SK-N-SH (cell line): ENCODE measurements around the gene SNN. TPM values are rescaled to one million over a fixed set of nuclear protein-coding genes. Genes with fewer than 3 reads are reported as not detected.

Source experiments
- CTCF ChIA-PET: fragments of 300-600, 350-600 bp; formaldehyde crosslinking; extraction: SDS; loops from one replicate; lab custom pipeline; 2021; lab: Yijun Ruan, JAX
- POLR2A ChIA-PET: fragments of 350-600 bp; sonication (Branson Sonifier 250); formaldehyde crosslinking; extraction: SDS; loops from one replicate; lab custom pipeline; 2020; ENCODE audit warnings: antibody characterized with exemption, inconsistent platforms; lab: Yijun Ruan, JAX
- DNase-seq: peaks from one replicate; pipeline ENCODE4 v3.0.0; 2012
- H2AFZ ChIP-seq: fragments of 200-600 bp; sonication (generic); 2 replicates; pipeline ENCODE4 v1.8.1; 2016; ENCODE audit warnings: antibody characterized with exemption, mild to moderate bottlenecking, low read depth
- H3F3A ChIP-seq: fragments of 200-600 bp; sonication (generic); replicated peaks from 2 replicates; pipeline ENCODE3; 2016; ENCODE audit warnings: antibody characterized with exemption, mild to moderate bottlenecking; ENCODE audit not compliant: insufficient read depth
- H3K27ac ChIP-seq, 2 experiments: fragments of 200-500 bp in 1 of 2; fragments of 200-600 bp in 1 of 2; sonication (Bioruptor generic) in 1 of 2; sonication (generic), shearing (Covaris generic) in 1 of 2; 2 replicates each; pipeline versions ENCODE4 v1.5.1 to v1.6.1; 2014 to 2016; ENCODE audit warnings: low read depth in 2 of 2, inconsistent platforms in 1 of 2, low read length in 1 of 2, mild to moderate bottlenecking in 1 of 2, mixed read lengths in 1 of 2
- H3K27me3 ChIP-seq: fragments of 200-600 bp; sonication (generic), shearing (Covaris generic); 2 replicates; pipeline ENCODE4 v1.6.1; 2016; ENCODE audit warnings: mixed run types; ENCODE audit not compliant: insufficient read depth
- H3K36me3 ChIP-seq, 2 experiments: fragments of 200-500 bp in 1 of 2; fragments of 200-600 bp in 1 of 2; sonication (Bioruptor generic) in 1 of 2; sonication (generic) in 1 of 2; replicated peaks in 1 of 2; 2 replicates each; pipeline versions ENCODE3 to v1.5.1; 2014 to 2016; ENCODE audit warnings: low read length in 1 of 2, mild to moderate bottlenecking in 1 of 2; ENCODE audit not compliant: insufficient read depth in 2 of 2, control insufficient read depth in 1 of 2
- H3K4me1 ChIP-seq, 2 experiments: fragments of 200-500 bp in 1 of 2; fragments of 200-600 bp in 1 of 2; sonication (Bioruptor generic) in 1 of 2; sonication (generic), shearing (Covaris generic) in 1 of 2; 2 replicates each; pipeline versions ENCODE4 v1.5.1 to v1.6.1; 2014 to 2016; ENCODE audit warnings: low read depth in 1 of 2, low read length in 1 of 2, mixed run types in 1 of 2; ENCODE audit not compliant: insufficient read depth in 2 of 2, control insufficient read depth in 1 of 2
- H3K4me2 ChIP-seq: fragments of 200-600 bp; sonication (generic), shearing (Covaris generic); 2 replicates; pipeline ENCODE4 v1.6.1; 2017; ENCODE audit warnings: mixed run types
- H3K4me3 ChIP-seq, 2 experiments: fragments of 200-500 bp in 1 of 2; fragments of 200-600 bp in 1 of 2; sonication (Bioruptor generic) in 1 of 2; sonication (generic), shearing (Covaris generic) in 1 of 2; 2 replicates each; pipeline versions ENCODE4 v1.5.1 to v1.8.1; 2014 to 2016; ENCODE audit warnings: low read depth in 2 of 2, inconsistent platforms in 1 of 2, low read length in 1 of 2, mild to moderate bottlenecking in 1 of 2, mixed read lengths in 1 of 2, moderate library complexity in 1 of 2
- H3K79me2 ChIP-seq: fragments of 200-600 bp; sonication (generic); 2 replicates; pipeline ENCODE4 v1.8.1; 2017; ENCODE audit warnings: mild to moderate bottlenecking; ENCODE audit not compliant: insufficient read depth
- H3K9ac ChIP-seq: fragments of 200-600 bp; sonication (generic); 2 replicates; pipeline ENCODE4 v1.6.1; 2017; ENCODE audit warnings: mixed run types
- H3K9me2 ChIP-seq: fragments of 200-600 bp; sonication (generic); 2 replicates; pipeline ENCODE4 v1.6.1; 2017; ENCODE audit warnings: mixed run types
- H3K9me3 ChIP-seq: fragments of 200-600 bp; sonication (generic); 2 replicates; pipeline ENCODE4 v1.6.1; 2017; ENCODE audit warnings: mixed run types, mild to moderate bottlenecking, moderate library complexity
- H4K20me1 ChIP-seq: fragments of 200-600 bp; sonication (generic); 2 replicates; pipeline ENCODE4 v1.6.1; 2017; ENCODE audit warnings: mild to moderate bottlenecking, mixed run types; ENCODE audit not compliant: insufficient read depth
- ELF1 ChIP-seq: IDR thresholded peaks from 2 replicates; pipeline ENCODE4 v1.4.0; 2012
- EZH2phosphoT487 ChIP-seq: fragments of 200-600 bp; sonication (generic); IDR thresholded peaks from 2 replicates; pipeline ENCODE4 v1.6.1; 2017; ENCODE audit warnings: low read depth, mixed run types, mild to moderate bottlenecking, antibody characterized with exemption, moderate library complexity, borderline replicate concordance
- FOSL2 ChIP-seq: IDR thresholded peaks from 2 replicates; pipeline ENCODE4 v1.4.0; 2012; ENCODE audit warnings: low read depth, mild to moderate bottlenecking, moderate library complexity, borderline replicate concordance
- FOXJ3 ChIP-seq: sonication (generic); formaldehyde crosslinking; IDR thresholded peaks from 2 replicates; pipeline ENCODE4 v1.5.1; 2020; ENCODE audit warnings: mild to moderate bottlenecking, missing genetic modification reagents
- JUND ChIP-seq: IDR thresholded peaks from 2 replicates; pipeline ENCODE4 v1.4.0; 2012
- MEF2A ChIP-seq: IDR thresholded peaks from 2 replicates; pipeline ENCODE4 v1.4.0; 2012; ENCODE audit warnings: low read depth, borderline replicate concordance
- MXI1 ChIP-seq: IDR thresholded peaks from 2 replicates; pipeline ENCODE4 v1.6.1; 2012; ENCODE audit warnings: mild to moderate bottlenecking, low read depth, low read length, improper control_type of control experiment
- NFIC ChIP-seq: IDR thresholded peaks from 2 replicates; pipeline ENCODE4 v1.4.0; 2012; ENCODE audit warnings: borderline replicate concordance
- NRF1 ChIP-seq: IDR thresholded peaks from 2 replicates; pipeline ENCODE4 v1.6.1; 2012; ENCODE audit warnings: low read depth, mild to moderate bottlenecking, low read length
- PBX3 ChIP-seq: IDR thresholded peaks from 2 replicates; pipeline ENCODE4; 2012
- POLR2AphosphoS5 ChIP-seq: IDR thresholded peaks from 2 replicates; pipeline ENCODE4 v1.6.1; 2012; ENCODE audit warnings: low read depth, low read length
- RAD21 ChIP-seq: IDR thresholded peaks from 2 replicates; pipeline ENCODE4 v1.6.1; 2012; ENCODE audit warnings: mild to moderate bottlenecking, low read length
- REST ChIP-seq: IDR thresholded peaks from 2 replicates; pipeline ENCODE4 v1.6.1; 2012; ENCODE audit warnings: mild to moderate bottlenecking, low read depth, low read length, moderate library complexity
- SIN3A ChIP-seq: IDR thresholded peaks from 2 replicates; pipeline ENCODE4 v1.6.1; 2012; ENCODE audit warnings: low read depth, mild to moderate bottlenecking, low read length, moderate library complexity, borderline replicate concordance
- SMC3 ChIP-seq: IDR thresholded peaks from 2 replicates; pipeline ENCODE4 v1.6.1; 2012; ENCODE audit warnings: low read depth, low read length, improper control_type of control experiment
- TEAD4 ChIP-seq: IDR thresholded peaks from 2 replicates; pipeline ENCODE4 v1.4.0; 2012; ENCODE audit warnings: mild to moderate bottlenecking, borderline replicate concordance; ENCODE audit not compliant: insufficient read depth
- USF1 ChIP-seq: IDR thresholded peaks from 2 replicates; pipeline ENCODE4 v1.4.0; 2012; ENCODE audit warnings: low read depth, borderline replicate concordance
- YY1 ChIP-seq: IDR thresholded peaks from 2 replicates; pipeline ENCODE4 v1.4.0; 2012; ENCODE audit warnings: low read depth, mild to moderate bottlenecking
- WGBS: methylation state at CpG from one replicate; pipeline ENCODE4 v1.1.6; 2017; ENCODE audit warnings: low lambda C conversion rate; 5-methylcytosine and 5-hydroxymethylcytosine counted together
- polyA plus RNA-seq, 3 experiments: library from polyadenylated mRNA; depleted of rRNA; stranded (reverse); fragments of >200 nt; gene quantifications; 2 replicates each; pipeline ENCODE4 v1.2.3, GENCODE V29; 2012

Gene SNN
- polyA plus RNA-seq, 1 of the 3 experiments (the other 2 are of a cell fraction) = 15.4 TPM

- TF ChIP-seq SIN3A = no peak
- no peak for TF ChIP-seq YY1
- no peak for TF ChIP-seq TEAD4
- TF ChIP-seq FOXJ3 (CRISPR knock-in tag) = no peak
- TF ChIP-seq RAD21 = no peak
- TF ChIP-seq PBX3 = no peak
- H3K79me2 ChIP-seq = no peaks in the 10 kb centered on the region
Measured at GRCh38 chr16:11657556-11657955, 10.7 kb upstream of the SNN start.

GRCh38 chr16:11658896-11659708, 9.2 kb upstream of the SNN start:
- ChIA-PET POLR2A (interaction anchor here (0.7 to 1.5 kb wide), 3 partner anchors 9 to 74 kb away, joined by 4 to 5 read pairs (median 4); partner anchors contain the start of gene SNN), CTCF (interaction anchor here (1.1 to 3.2 kb wide), 4 partner anchors 17 to 127 kb away, joined by 4 to 13 read pairs (median 6); no protein-coding TSS in a partner anchor)
- TF ChIP-seq JUND = no peak
- no peak for TF ChIP-seq MEF2A
- no peak for TF ChIP-seq USF1
- TF ChIP-seq NRF1 = no peak
- no peak for TF ChIP-seq SIN3A
- TF ChIP-seq SMC3 = no peak
- TF ChIP-seq EZH2phosphoT487 = no peak
- no peak for TF ChIP-seq RAD21
- TF ChIP-seq FOSL2 = no peak
- no peak for TF ChIP-seq REST
- no peak for TF ChIP-seq NFIC
- no peak for TF ChIP-seq MXI1
- TF ChIP-seq ELF1 = no peak
- TF ChIP-seq POLR2AphosphoS5 = no peak
- no peak for TF ChIP-seq PBX3
- Histone ChIP-seq H3K27me3 (no peaks in the 10 kb centered on the region), H3K9me3 (no peaks in the 10 kb centered on the region), H3K79me2 (no peaks in the 10 kb centered on the region), H2AFZ (no peak overlapping the region), H4K20me1 (no peaks in the 10 kb centered on the region), H3K4me3 (no peak overlapping the region), H3K27ac (no peak overlapping the region), H3K9ac (no peak overlapping the region), H3K36me3 (no peaks in the 10 kb centered on the region), H3K9me2 (no peaks in the 10 kb centered on the region), H3K4me1 (no peaks in the 10 kb centered on the region; a peak in 1 of 4 replicates), H3K4me2 (no peak overlapping the region), H3F3A (no peaks in the 10 kb centered on the region)
- no peak for DNase-seq
- 80% methylated on average over 14 of the region's 19 CpGs for WGBS

More at GRCh38 chr16:11657556-11657955, 10.7 kb upstream of the SNN start:
- H3K9ac ChIP-seq = no peak overlapping the region
- no peaks in the 10 kb centered on the region for H3K36me3 ChIP-seq
- 77% methylated on average over 8 of the region's 8 CpGs for WGBS
- H3K4me2 ChIP-seq = no peak overlapping the region
- DNase-seq = no peak
- ChIA-PET CTCF (no interaction called here), POLR2A (no interaction called here)
- H3K9me3 ChIP-seq = no peaks in the 10 kb centered on the region
- no peaks in the 10 kb centered on the region for H4K20me1 ChIP-seq
- no peak overlapping the region for H3K4me3 ChIP-seq
- H2AFZ ChIP-seq = no peak overlapping the region
- H3K9me2 ChIP-seq = no peaks in the 10 kb centered on the region
- H3K27ac ChIP-seq = no peak overlapping the region
- no peaks in the 10 kb centered on the region for H3F3A ChIP-seq
- no peaks in the 10 kb centered on the region; a peak in 1 of 4 replicates for H3K4me1 ChIP-seq
- H3K27me3 ChIP-seq = no peaks in the 10 kb centered on the region
